HG03108 (cell line): ENCODE results near the gene DPY19L1.
"Not testable (repeated sequence)": the region's sequence is repeated elsewhere in the genome, so short reads cannot be mapped to it uniquely, and the experiment has no call there.

Experiments
- ATAC-seq: cut with Tn5 transposase; IDR thresholded peaks from one replicate; pipeline ENCODE4 v1.9.1; 2021; ENCODE audit warnings: moderate library complexity; ENCODE audit not compliant: unreplicated experiment

Gene DPY19L1

GRCh38 chr7:34991938-34992840 lies 45.1 kb downstream of the DPY19L1 start:
- peak; percentile 88 for ATAC-seq

GRCh38 chr7:34988442-34989125 lies 48.7 kb downstream of the DPY19L1 start:
- not testable (repeated sequence) for ATAC-seq

GRCh38 chr7:34985155-34985554 lies 52.1 kb downstream of the DPY19L1 start:
- not testable (repeated sequence) for ATAC-seq

- not testable (repeated sequence) for ATAC-seq
These were observed 53.1 kb downstream of the DPY19L1 start for GRCh38 chr7:34984140-34984539.

GRCh38 chr7:34982371-34983019 lies 54.8 kb downstream of the DPY19L1 start:
- no peak for ATAC-seq

- ATAC-seq: not testable (repeated sequence)
These were observed 58.2 kb downstream of the DPY19L1 start for GRCh38 chr7:34979124-34979523.

GRCh38 chr7:34973400-34973760 lies 63.9 kb downstream of the DPY19L1 start:
- no peak for ATAC-seq

- ATAC-seq: not testable (repeated sequence)
These were observed 64.4 kb downstream of the DPY19L1 start for GRCh38 chr7:34972739-34973399.

- ATAC-seq: not testable (repeated sequence)
These were observed 69.5 kb downstream of the DPY19L1 start for GRCh38 chr7:34967818-34968217.

- not testable (repeated sequence) for ATAC-seq
These were observed 70.8 kb downstream of the DPY19L1 start for GRCh38 chr7:34966504-34966903.

- ATAC-seq: no peak
These were observed 79.3 kb downstream of the DPY19L1 start for GRCh38 chr7:34958021-34958420.

- ATAC-seq: no peak
These were observed 84.5 kb downstream of the DPY19L1 start for GRCh38 chr7:34952822-34953221.

- ATAC-seq: no peak
These were observed 87.9 kb downstream of the DPY19L1 start for GRCh38 chr7:34949361-34949760.

- not testable (repeated sequence) for ATAC-seq
These were observed 89.9 kb downstream of the DPY19L1 start for GRCh38 chr7:34947427-34947826.

GRCh38 chr7:34946486-34946885 lies 90.8 kb downstream of the DPY19L1 start:
- no peak for ATAC-seq

- not testable (repeated sequence) for ATAC-seq
These were observed 91.3 kb downstream of the DPY19L1 start for GRCh38 chr7:34945894-34946477.

- ATAC-seq: no peak
These were observed 98.1 kb downstream of the DPY19L1 start for GRCh38 chr7:34939175-34939574.

GRCh38 chr7:34935735-34936165 lies 101.5 kb downstream of the DPY19L1 start:
- ATAC-seq: not testable (repeated sequence)

GRCh38 chr7:34931739-34932138 lies 105.5 kb downstream of the DPY19L1 start:
- ATAC-seq: no peak

- not testable (repeated sequence) for ATAC-seq
These were observed 107.5 kb downstream of the DPY19L1 start for GRCh38 chr7:34929783-34930182.
